K562 (cell line): ENCODE measurements around the gene DHRS2. TPM values are rescaled to one million over a fixed set of nuclear protein-coding genes. Genes with fewer than 3 reads are reported as not detected.

Experiments
- ATAC-seq: fragments of 200-7000 bp; cut with Tn5 transposase; 3 replicates; pipeline ENCODE4 v1.9.1; 2020; ENCODE audit warnings: moderate library complexity
- BruUV-seq: library from RNA; stranded (reverse); fragments of 400-500 nt; replicated peaks from 2 replicates; lab custom pipeline; 2021; lab: Mats Ljungman, UMichigan
- CTCF ChIA-PET: fragments of 300-600 bp; formaldehyde crosslinking; extraction: SDS; loops from one replicate; lab custom pipeline; 2021; ENCODE audit warnings: low intra/inter-chr PET ratio; lab: Yijun Ruan, JAX
- POLR2A ChIA-PET: fragments of 300-600, 350-650 bp; sonication (Branson Sonifier 250); formaldehyde crosslinking; extraction: SDS; loops from one replicate; lab custom pipeline; 2021; ENCODE audit warnings: antibody characterized with exemption, inconsistent platforms; lab: Yijun Ruan, JAX
- DNase-seq, 4 experiments: peaks; one replicate each; pipeline versions ENCODE4 v3.0.0 to v3.0.0-alpha.2; 2011 to 2018; ENCODE audit warnings: low spot score in 3 of 4, mixed read lengths in 3 of 4; ENCODE audit errors: extremely low read depth in 1 of 4
- FAIRE-seq: peaks from 2 replicates; lab custom pipeline; 2011; peaks lifted over from hg19 to GRCh38; lab: Jason Lieb, UNC
- H2AFZ ChIP-seq: 2 replicates; pipeline ENCODE4 v1.6.0; 2011; ENCODE audit warnings: low read depth, low read length, control low read depth, inconsistent platforms
- H3K27ac ChIP-seq: fragments of 200-600 bp; 3 replicates; pipeline ENCODE4 v1.8.0; 2011; ENCODE audit warnings: low read depth, mild to moderate bottlenecking, control low read depth, inconsistent platforms, low read length, moderate library complexity, mixed read lengths; ENCODE audit errors: extremely low read depth
- H3K27me3 ChIP-seq, 2 experiments: fragments of 300-600 bp in 1 of 2; 2 replicates in 1 of 2; 3 replicates in 1 of 2; pipeline versions ENCODE4 v1.6.0 to v1.8.0; 2011; ENCODE audit warnings: inconsistent platforms in 2 of 2, low read length in 2 of 2, mild to moderate bottlenecking in 1 of 2, mixed read lengths in 1 of 2, moderate library complexity in 1 of 2; ENCODE audit not compliant: control insufficient read depth in 2 of 2, insufficient read depth in 2 of 2
- H3K36me3 ChIP-seq: fragments of 300-600 bp; 3 replicates; pipeline ENCODE4 v1.8.0; 2011; ENCODE audit warnings: mild to moderate bottlenecking, low read length, inconsistent platforms; ENCODE audit not compliant: control insufficient read depth, insufficient read depth
- H3K4me1 ChIP-seq, 2 experiments: fragments of 200-600 bp in 1 of 2; replicated peaks in 1 of 2; 2 replicates in 1 of 2; 3 replicates in 1 of 2; pipeline versions ENCODE4 v1.5.1 to v1.8.0; 2011; ENCODE audit warnings: inconsistent platforms in 2 of 2, low read length in 2 of 2, mild to moderate bottlenecking in 1 of 2, mixed read lengths in 1 of 2, moderate library complexity in 1 of 2; ENCODE audit not compliant: control insufficient read depth in 2 of 2, insufficient read depth in 2 of 2
- H3K4me2 ChIP-seq: 2 replicates; pipeline ENCODE4 v1.6.1; 2011; ENCODE audit warnings: low read length, control low read depth, inconsistent platforms, mixed read lengths; ENCODE audit not compliant: insufficient read depth
- H3K4me3 ChIP-seq: fragments of 200-600 bp; sonication (generic), shearing (Covaris generic); 2 replicates; pipeline ENCODE4 v1.5.1; 2016; ENCODE audit warnings: control low read depth, inconsistent platforms
- H3K79me2 ChIP-seq: fragments of 200-600 bp; 3 replicates; pipeline ENCODE4 v1.8.0; 2011; ENCODE audit warnings: low read length, inconsistent platforms; ENCODE audit not compliant: control insufficient read depth, insufficient read depth
- H3K9ac ChIP-seq, 2 experiments: 2 replicates each; pipeline versions ENCODE4 v1.6.0 to v1.6.1; 2011; ENCODE audit warnings: low read depth in 2 of 2, low read length in 2 of 2, control low read depth in 1 of 2, inconsistent platforms in 1 of 2, mild to moderate bottlenecking in 1 of 2, mixed read lengths in 1 of 2; ENCODE audit not compliant: insufficient read depth in 1 of 2
- H3K9me1 ChIP-seq: one replicate; pipeline ENCODE4 v1.6.0; 2011; ENCODE audit warnings: inconsistent platforms, mild to moderate bottlenecking, low read length, moderate library complexity; ENCODE audit not compliant: control insufficient read depth, insufficient read depth
- H3K9me3 ChIP-seq: replicated peaks from 2 replicates; pipeline ENCODE4 v1.5.1; 2011; ENCODE audit warnings: low read depth, low read length, inconsistent platforms; ENCODE audit not compliant: control insufficient read depth, insufficient read depth
- H4K20me1 ChIP-seq: replicated peaks from 2 replicates; pipeline ENCODE4 v1.6.1; 2011; ENCODE audit warnings: low read length, inconsistent platforms, mixed read lengths; ENCODE audit not compliant: control insufficient read depth, insufficient read depth
- DEAF1 ChIP-seq: fragments of 450-650 bp; formaldehyde crosslinking; IDR thresholded peaks from 2 replicates; pipeline ENCODE4 v1.4.0; 2020; ENCODE audit warnings: mild to moderate bottlenecking, moderate library complexity
- PHF21A ChIP-seq: fragments of 450-650 bp; IDR thresholded peaks from 2 replicates; pipeline ENCODE4 v1.6.1; 2017; ENCODE audit warnings: low read depth, borderline replicate concordance
- PTTG1 ChIP-seq: fragments of 450-650 bp; IDR thresholded peaks from 2 replicates; pipeline ENCODE4 v1.6.1; 2016; ENCODE audit warnings: low read depth, mild to moderate bottlenecking, missing genetic modification characterization, missing compliant biosample characterization
- SAFB2 ChIP-seq: fragments of 200-400 bp; formaldehyde crosslinking; IDR thresholded peaks from 2 replicates; pipeline ENCODE4 v1.6.1; 2018; ENCODE audit warnings: borderline replicate concordance, low read length, low read depth, moderate library complexity; ENCODE audit not compliant: severe bottlenecking
- SETDB1 ChIP-seq: IDR thresholded peaks from one replicate; pipeline ENCODE4 v1.6.1; 2012; ENCODE audit warnings: low read length, control low read depth, inconsistent platforms
- SREBF2 ChIP-seq: sonication (generic); formaldehyde crosslinking; IDR thresholded peaks from 2 replicates; pipeline ENCODE4 v1.4.0; 2020; ENCODE audit warnings: mild to moderate bottlenecking, missing genetic modification reagents
- ZNF134 ChIP-seq: fragments of 250-450 bp; sonication (Bioruptor Pico); conservative IDR thresholded peaks from 2 replicates; pipeline ENCODE4 v1.4.0; 2020
- WGBS: fragments of 100-300 bp; shearing (Covaris generic); methylation state at CpG from one replicate; pipeline ENCODE4 v1.1.6; 2016; ENCODE audit warnings: low coverage, mixed read lengths; ENCODE audit not compliant: insufficient coverage; ENCODE audit errors: missing lambda C conversion rate; 5-methylcytosine and 5-hydroxymethylcytosine counted together
- in situ Hi-C: fragments of 300-500 bp; cut with MboI; formaldehyde crosslinking; loops from 4 replicates; pipeline ENCODE4 v1.15.0; 2018; ENCODE audit warnings: inconsistent platforms, mixed read lengths
- intact Hi-C: fragments of 100-400 bp; cut with micrococcal nuclease; formaldehyde crosslinking; loops from 2 replicates; pipeline ENCODE4 v1.14.2; 2022
- polyA plus RNA-seq, 8 experiments: library from polyadenylated mRNA; depleted of rRNA in 4 of 8; stranded (reverse) in 5 of 8; unstranded in 3 of 8; fragments of >200 nt; fragmentation: Nextera tagmentation in 2 of 8; fragmentation: Illumina TruSeq in 1 of 8; extraction: Ambion mirVana in 2 of 8; extraction: Trizol in 1 of 8; gene quantifications; 2 replicates each; pipeline versions ENCODE4 v1.2.1 to v1.2.3, GENCODE V29; 2011 to 2014; ENCODE audit warnings: inconsistent platforms in 1 of 8, missing spikeins in 1 of 8
- total RNA-seq, 7 experiments: library from RNA; depleted of rRNA in 6 of 7; stranded (reverse); fragments of >200 nt in 6 of 7; fragmentation: Illumina TruSeq in 2 of 7; extraction: Trizol in 2 of 7; gene quantifications; 2 replicates each; pipeline versions ENCODE4 v1.2.1 to v1.2.3, GENCODE V29; 2011 to 2021; ENCODE audit warnings: low replicate concordance in 1 of 7
- TF ChIP-seq, protein P1 (sequence below): sonication (generic); formaldehyde crosslinking; IDR thresholded peaks from 2 replicates; pipeline ENCODE4 v1.8.0; 2022; ENCODE audit warnings: mild to moderate bottlenecking, missing genetic modification reagents
- TF ChIP-seq, protein P2 (sequence below), 2 experiments: fragments of 200-800 bp in 1 of 2; sonication (Bioruptor generic) in 1 of 2; sonication (generic) in 1 of 2; formaldehyde crosslinking in 1 of 2; IDR thresholded peaks in 1 of 2; conservative IDR thresholded peaks in 1 of 2; 2 replicates each; pipeline versions ENCODE4 v1.5.0 to v1.6.1; 2016 to 2020; ENCODE audit warnings: missing compliant biosample characterization in 1 of 2, missing genetic modification characterization in 1 of 2, missing genetic modification reagents in 1 of 2

The DHRS2 gene
- total and polyA plus RNA-seq, 9 of the 15 experiments (the other 6 are each of a cell fraction or from before 2014, with no cell fraction given) = 2.9 to 96.8 (median 64.4) TPM

- no peak overlapping the region for H3K27ac ChIP-seq
- ATAC-seq (no peak), FAIRE-seq (no peak), DNase-seq (no peak)
- H3K79me2 ChIP-seq = no peaks in the 10 kb centered on the region
- peaks cover 0 to 14% of the 10 kb centered on the region in 2 experiments; a peak in 2 of 5 replicates for H3K27me3 ChIP-seq
- no peaks in the 10 kb centered on the region for H4K20me1 ChIP-seq
- H3K4me2 ChIP-seq = no peak overlapping the region
- WGBS = 0% methylated on average over 2 of the region's 2 CpGs
- no peaks in the 10 kb centered on the region for H3K9me1 ChIP-seq
- no peak overlapping the region for H3K4me3 ChIP-seq
- intact Hi-C loops = no loop called here
- TF ChIP-seq DEAF1 (CRISPR knock-in tag) (no peak), ZNF134 (CRISPR knock-in tag) (no peak), SETDB1 (no peak), PHF21A (no peak), PTTG1 (tag) (no peak), SAFB2 (no peak), SREBF2 (no peak)
- TF ChIP-seq, protein P1, sequence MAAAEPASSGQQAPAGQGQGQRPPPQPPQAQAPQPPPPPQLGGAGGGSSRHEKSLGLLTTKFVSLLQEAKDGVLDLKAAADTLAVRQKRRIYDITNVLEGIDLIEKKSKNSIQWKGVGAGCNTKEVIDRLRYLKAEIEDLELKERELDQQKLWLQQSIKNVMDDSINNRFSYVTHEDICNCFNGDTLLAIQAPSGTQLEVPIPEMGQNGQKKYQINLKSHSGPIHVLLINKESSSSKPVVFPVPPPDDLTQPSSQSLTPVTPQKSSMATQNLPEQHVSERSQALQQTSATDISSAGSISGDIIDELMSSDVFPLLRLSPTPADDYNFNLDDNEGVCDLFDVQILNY (CRISPR knock-in tag) = no peak
- TF ChIP-seq, protein P2, sequence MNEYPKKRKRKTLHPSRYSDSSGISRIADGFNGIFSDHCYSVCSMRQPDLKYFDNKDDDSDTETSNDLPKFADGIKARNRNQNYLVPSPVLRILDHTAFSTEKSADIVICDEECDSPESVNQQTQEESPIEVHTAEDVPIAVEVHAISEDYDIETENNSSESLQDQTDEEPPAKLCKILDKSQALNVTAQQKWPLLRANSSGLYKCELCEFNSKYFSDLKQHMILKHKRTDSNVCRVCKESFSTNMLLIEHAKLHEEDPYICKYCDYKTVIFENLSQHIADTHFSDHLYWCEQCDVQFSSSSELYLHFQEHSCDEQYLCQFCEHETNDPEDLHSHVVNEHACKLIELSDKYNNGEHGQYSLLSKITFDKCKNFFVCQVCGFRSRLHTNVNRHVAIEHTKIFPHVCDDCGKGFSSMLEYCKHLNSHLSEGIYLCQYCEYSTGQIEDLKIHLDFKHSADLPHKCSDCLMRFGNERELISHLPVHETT (CRISPR knock-in tag; conservative IDR thresholded peaks at IDR 0.05 in 1 of 2, IDR thresholded peaks at IDR 0.05 in 1 of 2) = no peak
- TF ChIP-seq, all 486 proteins: peak for 0
- POLR2A ChIA-PET = interaction anchor here (0.8 kb wide), 1 partner anchor 10 kb away, joined by 4 read pairs; no protein-coding TSS in a partner anchor
- CTCF ChIA-PET = interaction anchor here (1.1 kb wide), 1 partner anchor 20 kb away, joined by 5 read pairs; no protein-coding TSS in a partner anchor
- H2AFZ ChIP-seq = no peak overlapping the region
- no peaks in the 10 kb centered on the region for H3K4me1 ChIP-seq
- H3K36me3 ChIP-seq = no peaks in the 10 kb centered on the region
- H3K9ac ChIP-seq = no peak overlapping the region
- no TSS peak for BruUV-seq
- no peaks in the 10 kb centered on the region for H3K9me3 ChIP-seq
- in situ Hi-C loops = no loop called here
These were observed 25.9 kb upstream of the DHRS2 start for GRCh38 chr14:23610090-23610814.
